KMS-11 (cell line): ENCODE data around the gene CCDC3.

Experiments used
- H2AFZ ChIP-seq: fragments of 200-600 bp; sonication (generic); 2 replicates; pipeline ENCODE4 v1.6.1; 2016; ENCODE audit warnings: antibody characterized with exemption, mixed run types, low read depth
- H3K27ac ChIP-seq: fragments of 200-600 bp; sonication (generic); 2 replicates; pipeline ENCODE4 v1.6.1; 2016; ENCODE audit warnings: mild to moderate bottlenecking, mixed run types
- H3K27me3 ChIP-seq: fragments of 200-600 bp; sonication (generic); 2 replicates; pipeline ENCODE4 v1.6.1; 2017; ENCODE audit warnings: mild to moderate bottlenecking, low read depth, mixed run types, moderate library complexity; ENCODE audit not compliant: insufficient read depth
- H3K36me3 ChIP-seq: fragments of 200-600 bp; sonication (generic); 2 replicates; pipeline ENCODE4 v1.6.1; 2017; ENCODE audit warnings: mild to moderate bottlenecking, mixed run types; ENCODE audit not compliant: insufficient read depth
- H3K4me1 ChIP-seq: fragments of 200-600 bp; sonication (generic); 2 replicates; pipeline ENCODE4 v1.6.1; 2016; ENCODE audit warnings: mild to moderate bottlenecking, low read depth, mixed run types; ENCODE audit not compliant: poor library complexity, severe bottlenecking
- H3K4me2 ChIP-seq: fragments of 200-600 bp; sonication (generic); 2 replicates; pipeline ENCODE4 v1.7.0; 2016; ENCODE audit warnings: mild to moderate bottlenecking, mixed run types
- H3K4me3 ChIP-seq: fragments of 200-600 bp; sonication (generic); IDR thresholded peaks from 2 replicates; pipeline ENCODE4 v1.6.1; 2017; ENCODE audit warnings: low read depth, low read length, mixed read lengths; ENCODE audit not compliant: insufficient read depth
- H3K79me2 ChIP-seq: fragments of 200-600 bp; sonication (generic); 2 replicates; pipeline ENCODE4 v1.6.1; 2016; ENCODE audit warnings: low read depth, mixed run types; ENCODE audit not compliant: insufficient read depth
- H3K9ac ChIP-seq: fragments of 200-600 bp; sonication (generic); 2 replicates; pipeline ENCODE4 v1.6.1; 2016; ENCODE audit warnings: mild to moderate bottlenecking, mixed run types
- H4K20me1 ChIP-seq: fragments of 200-600 bp; sonication (generic); 2 replicates; pipeline ENCODE4 v1.6.1; 2016; ENCODE audit warnings: mild to moderate bottlenecking, mixed run types; ENCODE audit not compliant: insufficient read depth
- TF ChIP-seq, protein P1 (sequence below): fragments of 200-600 bp; sonication (generic); conservative IDR thresholded peaks from 2 replicates; pipeline ENCODE4 v1.6.1; 2017; ENCODE audit warnings: low read depth, mild to moderate bottlenecking, antibody characterized with exemption, low read length, moderate library complexity, mixed read lengths

Gene CCDC3

GRCh38 chr10:12876266-12876665, 125.2 kb downstream of the CCDC3 start:
- H3K36me3 ChIP-seq, result no peaks in the 10 kb centered on the region
- H3K4me2 ChIP-seq, result no peak overlapping the region
- no peak overlapping the region for H3K27ac ChIP-seq
- H3K79me2 ChIP-seq, result no peaks in the 10 kb centered on the region
- no peak overlapping the region for H3K9ac ChIP-seq
- H3K4me3 ChIP-seq, result no peak overlapping the region
- no peaks in the 10 kb centered on the region for H4K20me1 ChIP-seq
- H3K4me1 ChIP-seq, result peaks cover 10% of the 10 kb centered on the region
- no peak overlapping the region for H2AFZ ChIP-seq
- H3K27me3 ChIP-seq, result no peaks in the 10 kb centered on the region
- TF ChIP-seq, protein P1, sequence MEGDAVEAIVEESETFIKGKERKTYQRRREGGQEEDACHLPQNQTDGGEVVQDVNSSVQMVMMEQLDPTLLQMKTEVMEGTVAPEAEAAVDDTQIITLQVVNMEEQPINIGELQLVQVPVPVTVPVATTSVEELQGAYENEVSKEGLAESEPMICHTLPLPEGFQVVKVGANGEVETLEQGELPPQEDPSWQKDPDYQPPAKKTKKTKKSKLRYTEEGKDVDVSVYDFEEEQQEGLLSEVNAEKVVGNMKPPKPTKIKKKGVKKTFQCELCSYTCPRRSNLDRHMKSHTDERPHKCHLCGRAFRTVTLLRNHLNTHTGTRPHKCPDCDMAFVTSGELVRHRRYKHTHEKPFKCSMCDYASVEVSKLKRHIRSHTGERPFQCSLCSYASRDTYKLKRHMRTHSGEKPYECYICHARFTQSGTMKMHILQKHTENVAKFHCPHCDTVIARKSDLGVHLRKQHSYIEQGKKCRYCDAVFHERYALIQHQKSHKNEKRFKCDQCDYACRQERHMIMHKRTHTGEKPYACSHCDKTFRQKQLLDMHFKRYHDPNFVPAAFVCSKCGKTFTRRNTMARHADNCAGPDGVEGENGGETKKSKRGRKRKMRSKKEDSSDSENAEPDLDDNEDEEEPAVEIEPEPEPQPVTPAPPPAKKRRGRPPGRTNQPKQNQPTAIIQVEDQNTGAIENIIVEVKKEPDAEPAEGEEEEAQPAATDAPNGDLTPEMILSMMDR, result no peak

DNA sequence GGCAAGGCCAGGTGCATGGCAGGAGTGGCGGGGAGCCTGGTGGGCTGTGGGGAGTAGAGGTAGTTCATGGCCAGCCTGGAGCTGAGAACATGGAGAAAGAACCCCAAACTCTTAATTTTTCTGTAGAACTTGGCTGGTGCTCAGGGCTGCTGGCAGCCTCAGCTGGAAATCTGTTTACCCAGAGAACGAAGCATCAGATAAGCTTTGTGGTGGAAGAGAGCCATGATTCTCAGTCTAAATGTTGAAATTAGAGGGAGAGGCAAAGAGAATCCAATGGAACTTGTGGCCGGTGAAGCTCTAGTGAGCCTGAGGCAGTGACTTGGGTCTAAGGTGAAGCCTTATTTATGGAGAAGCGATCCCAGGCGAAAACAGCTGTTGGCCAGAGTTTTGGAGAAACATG, 126.4 kb downstream of the CCDC3 start:
- H3K4me1 ChIP-seq, result peaks cover 10% of the 10 kb centered on the region
- no peak overlapping the region for H3K4me2 ChIP-seq
- TF ChIP-seq, protein P1, result no peak
- H3K27ac ChIP-seq, result no peak overlapping the region
- no peaks in the 10 kb centered on the region for H3K27me3 ChIP-seq
- no peak overlapping the region for H3K9ac ChIP-seq
- H3K79me2 ChIP-seq, result no peaks in the 10 kb centered on the region
- H2AFZ ChIP-seq, result no peak overlapping the region
- no peaks in the 10 kb centered on the region for H3K36me3 ChIP-seq
- no peak overlapping the region for H3K4me3 ChIP-seq
- H4K20me1 ChIP-seq, result no peaks in the 10 kb centered on the region

DNA sequence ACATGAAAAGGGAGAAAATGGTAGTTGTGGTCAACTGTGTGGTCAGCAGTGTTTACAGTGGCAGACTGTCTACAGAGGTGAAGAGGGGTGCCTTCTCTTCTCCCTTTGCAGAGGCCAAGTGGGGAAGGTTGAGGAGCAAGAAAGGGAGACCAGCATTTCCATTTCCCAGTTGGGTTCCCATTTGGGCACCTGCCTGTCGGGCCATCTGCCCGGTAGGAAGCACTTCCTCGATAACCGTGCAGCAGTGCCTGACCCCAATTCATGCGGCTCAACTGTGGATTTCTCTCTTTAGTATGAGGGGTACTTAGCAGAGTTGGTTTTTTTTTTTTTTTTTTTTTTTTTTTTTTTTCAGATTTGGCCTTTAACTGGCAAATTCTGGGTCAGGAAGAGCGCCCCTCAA, 127.0 kb downstream of the CCDC3 start:
- no peaks in the 10 kb centered on the region for H3K79me2 ChIP-seq
- no peak overlapping the region for H3K27ac ChIP-seq
- H3K27me3 ChIP-seq, result no peaks in the 10 kb centered on the region
- TF ChIP-seq, protein P1, result no peak
- no peaks in the 10 kb centered on the region for H4K20me1 ChIP-seq
- peak overlapping the region; percentile 11; the same call in 1 of the 2 replicates for H3K4me2 ChIP-seq
- H3K36me3 ChIP-seq, result no peaks in the 10 kb centered on the region
- no peak overlapping the region for H2AFZ ChIP-seq
- no peak overlapping the region for H3K9ac ChIP-seq
- no peak overlapping the region for H3K4me3 ChIP-seq
- H3K4me1 ChIP-seq, result peaks cover 10% of the 10 kb centered on the region

DNA sequence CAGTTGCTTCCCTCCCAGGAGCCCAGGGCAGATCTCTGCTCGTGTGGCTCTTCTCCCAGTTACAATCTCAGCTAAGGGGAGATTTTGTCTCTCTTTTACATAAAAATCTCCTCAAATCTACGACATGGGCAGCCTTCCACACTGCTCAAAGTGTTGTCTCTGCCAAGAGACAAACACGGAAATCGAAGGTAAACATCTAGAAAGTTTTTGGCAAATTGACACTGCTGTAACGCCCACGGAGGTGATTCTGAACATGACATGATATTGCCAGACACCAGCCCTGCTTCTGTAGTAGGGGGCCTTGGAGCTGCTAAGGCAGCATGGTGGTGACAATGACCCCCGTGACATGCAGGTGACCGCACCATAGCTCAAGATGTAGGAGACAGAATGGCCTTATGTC, 128.3 kb downstream of the CCDC3 start:
- Histone ChIP-seq H3K27me3 (no peaks in the 10 kb centered on the region), H3K4me2 (no peak overlapping the region), H3K36me3 (no peaks in the 10 kb centered on the region), H3K4me3 (no peak overlapping the region), H2AFZ (no peak overlapping the region), H3K4me1 (peaks cover 15% of the 10 kb centered on the region), H4K20me1 (no peaks in the 10 kb centered on the region), H3K27ac (no peak overlapping the region), H3K79me2 (no peaks in the 10 kb centered on the region), H3K9ac (no peak overlapping the region)
- TF ChIP-seq, protein P1, result no peak
